GM23338 (cell line): ENCODE measurements around the gene HMG20B. TPM values are rescaled to one million over a fixed set of nuclear protein-coding genes. Genes with fewer than 3 reads are reported as not detected.

ENCODE experiments used
- ATAC-seq: fragments of 200-7000 bp; cut with Tn5 transposase; 3 replicates; pipeline ENCODE4 v1.9.1; 2020
- DNase-seq: peaks from one replicate; pipeline ENCODE4 v3.0.0-alpha.2; 2015; ENCODE audit warnings: low spot score
- H2AFZ ChIP-seq: fragments of 200-600 bp; sonication (generic); 2 replicates; pipeline ENCODE4 v1.8.0; 2016; ENCODE audit warnings: antibody characterized with exemption, mild to moderate bottlenecking, moderate library complexity
- H3F3A ChIP-seq: fragments of 200-600 bp; sonication (generic); replicated peaks from 2 replicates; pipeline ENCODE4 v1.8.0; 2017; ENCODE audit warnings: antibody characterized with exemption, mixed run types, low read depth
- H3K27ac ChIP-seq: fragments of 200-600 bp; sonication (generic); 2 replicates; pipeline ENCODE4 v1.6.1; 2016; ENCODE audit warnings: low read depth
- H3K27me3 ChIP-seq: fragments of 200-600 bp; sonication (generic); 2 replicates; pipeline ENCODE4 v1.8.0; 2016; ENCODE audit warnings: mild to moderate bottlenecking, mixed run types, moderate library complexity; ENCODE audit not compliant: insufficient read depth
- H3K36me3 ChIP-seq: fragments of 200-600 bp; sonication (generic); 2 replicates; pipeline ENCODE4 v1.8.0; 2016; ENCODE audit warnings: mild to moderate bottlenecking; ENCODE audit not compliant: insufficient read depth
- H3K4me1 ChIP-seq: fragments of 200-600 bp; sonication (generic); 2 replicates; pipeline ENCODE4 v1.8.0; 2016; ENCODE audit warnings: mild to moderate bottlenecking, moderate library complexity; ENCODE audit not compliant: insufficient read depth
- H3K4me2 ChIP-seq: fragments of 200-600 bp; sonication (generic); 2 replicates; pipeline ENCODE4 v1.7.1; 2017; ENCODE audit warnings: mixed run types
- H3K4me3 ChIP-seq: fragments of 200-600 bp; sonication (generic); 2 replicates; pipeline ENCODE4 v1.6.1; 2016; ENCODE audit warnings: mixed run types
- H3K79me2 ChIP-seq: fragments of 200-600 bp; sonication (generic); replicated peaks from 2 replicates; pipeline ENCODE4 v1.8.0; 2017; ENCODE audit warnings: mild to moderate bottlenecking; ENCODE audit not compliant: insufficient read depth
- H3K9me2 ChIP-seq: fragments of 200-600 bp; sonication (generic); 2 replicates; pipeline ENCODE4 v1.8.0; 2017; ENCODE audit not compliant: insufficient read depth
- H4K20me1 ChIP-seq: fragments of 200-600 bp; sonication (generic); replicated peaks from 2 replicates; pipeline ENCODE4 v1.8.0; 2017; ENCODE audit warnings: mild to moderate bottlenecking; ENCODE audit not compliant: insufficient read depth
- H3K27ac Mint-ChIP-seq: 2 replicates; pipeline ENCODE4 v1.8.0; 2020; ENCODE audit warnings: inconsistent platforms, mild to moderate bottlenecking, moderate library complexity, mixed read lengths
- H3K27me3 Mint-ChIP-seq: 3 replicates; pipeline ENCODE4 v1.8.0; 2022; ENCODE audit warnings: low read depth, mild to moderate bottlenecking, moderate library complexity, mixed read lengths, inconsistent platforms; ENCODE audit not compliant: insufficient read depth, poor library complexity
- H3K36me3 Mint-ChIP-seq: 3 replicates; pipeline ENCODE4 v1.8.0; 2021; ENCODE audit warnings: low read depth, mild to moderate bottlenecking, inconsistent platforms, moderate library complexity, mixed read lengths
- H3K4me1 Mint-ChIP-seq: 3 replicates; pipeline ENCODE4 v1.8.0; 2020; ENCODE audit warnings: mild to moderate bottlenecking, inconsistent platforms, mixed read lengths
- H3K4me3 Mint-ChIP-seq: 3 replicates; pipeline ENCODE4 v1.8.0; 2021; ENCODE audit warnings: moderate library complexity, mild to moderate bottlenecking, inconsistent platforms, mixed read lengths
- H3K9me3 Mint-ChIP-seq: 3 replicates; pipeline ENCODE4 v1.8.0; 2020; ENCODE audit warnings: moderate library complexity, mild to moderate bottlenecking, inconsistent platforms, mixed read lengths
- CREB1 ChIP-seq: fragments of 250-450 bp; sonication (Bioruptor Pico); IDR thresholded peaks from 2 replicates; pipeline ENCODE4 v1.5.0; 2020; ENCODE audit warnings: low read depth, mild to moderate bottlenecking, moderate library complexity
- CTCF ChIP-seq, 2 experiments: fragments of 200-600 bp in 1 of 2; sonication (generic) in 1 of 2; conservative IDR thresholded peaks; 2 replicates each; pipeline versions ENCODE4 v1.5.1 to v1.6.1; 2016 to 2017; ENCODE audit warnings: antibody characterized with exemption in 2 of 2, low read depth in 2 of 2, mild to moderate bottlenecking in 2 of 2, moderate library complexity in 1 of 2
- ETS1 ChIP-seq: IDR thresholded peaks from 2 replicates; pipeline ENCODE4 v1.6.1; 2016; ENCODE audit warnings: antibody characterized with exemption
- EZH2 ChIP-seq: fragments of 200-600 bp; sonication (generic); IDR thresholded peaks from one replicate; pipeline ENCODE4 v1.8.0; 2017; ENCODE audit warnings: antibody characterized with exemption, mild to moderate bottlenecking, low read depth; ENCODE audit not compliant: unreplicated experiment
- EZH2phosphoT487 ChIP-seq: fragments of 200-600 bp; sonication (generic); IDR thresholded peaks from one replicate; pipeline ENCODE4 v1.8.1; 2018; ENCODE audit warnings: antibody characterized with exemption; ENCODE audit not compliant: unreplicated experiment
- JUNB ChIP-seq: IDR thresholded peaks from one replicate; pipeline ENCODE4 v1.6.1; 2016; ENCODE audit warnings: antibody characterized with exemption; ENCODE audit not compliant: unreplicated experiment
- NANOG ChIP-seq: IDR thresholded peaks from 2 replicates; pipeline ENCODE4 v1.6.1; 2016; ENCODE audit warnings: antibody characterized with exemption, borderline replicate concordance
- POLR2AphosphoS5 ChIP-seq: IDR thresholded peaks from 2 replicates; pipeline ENCODE4 v1.6.1; 2016; ENCODE audit warnings: antibody characterized with exemption, low read depth
- REST ChIP-seq: IDR thresholded peaks from one replicate; pipeline ENCODE4 v1.6.1; 2018; ENCODE audit warnings: antibody characterized with exemption; ENCODE audit not compliant: unreplicated experiment
- STAT1 ChIP-seq: IDR thresholded peaks from one replicate; pipeline ENCODE4 v1.6.1; 2016; ENCODE audit warnings: antibody characterized with exemption; ENCODE audit not compliant: unreplicated experiment
- ZNF114 ChIP-seq: fragments of 250-450 bp; sonication (Bioruptor Pico); IDR thresholded peaks from 2 replicates; pipeline ENCODE4 v1.5.0; 2020; ENCODE audit warnings: mild to moderate bottlenecking, moderate library complexity
- ZNF331 ChIP-seq: fragments of 250-450 bp; sonication (Bioruptor Pico); IDR thresholded peaks from 2 replicates; pipeline ENCODE4 v1.5.0; 2020; ENCODE audit warnings: low read depth, mild to moderate bottlenecking, moderate library complexity
- polyA plus RNA-seq: library from polyadenylated mRNA; unstranded; fragments of >200 nt; fragmentation: Nextera tagmentation; extraction: Ambion mirVana; gene quantifications from 2 replicates; pipeline ENCODE4 v1.2.1, GENCODE V29; 2016
- total RNA-seq: library from RNA; depleted of rRNA; stranded (reverse); fragments of >200 nt; shearing (Covaris generic); gene quantifications from 2 replicates; pipeline ENCODE4 v1.2.3, GENCODE V29; 2014
- TF ChIP-seq, protein P1 (sequence below): fragments of 250-450 bp; sonication (Bioruptor Pico); IDR thresholded peaks from 2 replicates; pipeline ENCODE4 v1.5.0; 2020; ENCODE audit warnings: mild to moderate bottlenecking, moderate library complexity

Gene HMG20B
- total and polyA plus RNA-seq, 2 experiments from 2014 or later, result 74.1 to 130 TPM

GRCh38 chr19:3609779-3610719, 37.3 kb downstream of the HMG20B start:
- Histone ChIP-seq H3K36me3 (no peaks in the 10 kb centered on the region), H3K4me2 (no peak overlapping the region), H3K4me1 (peaks cover 10% of the 10 kb centered on the region), H3F3A (peaks cover 9% of the 10 kb centered on the region; the same call in 1 of the 2 replicates), H3K79me2 (no peaks in the 10 kb centered on the region), H3K27ac (no peak overlapping the region), H3K27me3 (peaks cover 11% of the 10 kb centered on the region), H2AFZ (no peak overlapping the region), H3K4me3 (no peak overlapping the region), H3K9me2 (no peaks in the 10 kb centered on the region), H4K20me1 (no peaks in the 10 kb centered on the region)
- Mint-ChIP-seq H3K9me3 (no peaks in the 10 kb centered on the region), H3K36me3 (peaks cover 13% of the 10 kb centered on the region), H3K27me3 (peaks cover 1% of the 10 kb centered on the region), H3K4me1 (peaks cover 13% of the 10 kb centered on the region), H3K27ac (no peak overlapping the region), H3K4me3 (no peak overlapping the region)
- no peak for DNase-seq
- ATAC-seq, result no peak
- TF ChIP-seq STAT1, result no peak
- no peak for TF ChIP-seq EZH2
- TF ChIP-seq ETS1, result no peak
- TF ChIP-seq, protein P1, sequence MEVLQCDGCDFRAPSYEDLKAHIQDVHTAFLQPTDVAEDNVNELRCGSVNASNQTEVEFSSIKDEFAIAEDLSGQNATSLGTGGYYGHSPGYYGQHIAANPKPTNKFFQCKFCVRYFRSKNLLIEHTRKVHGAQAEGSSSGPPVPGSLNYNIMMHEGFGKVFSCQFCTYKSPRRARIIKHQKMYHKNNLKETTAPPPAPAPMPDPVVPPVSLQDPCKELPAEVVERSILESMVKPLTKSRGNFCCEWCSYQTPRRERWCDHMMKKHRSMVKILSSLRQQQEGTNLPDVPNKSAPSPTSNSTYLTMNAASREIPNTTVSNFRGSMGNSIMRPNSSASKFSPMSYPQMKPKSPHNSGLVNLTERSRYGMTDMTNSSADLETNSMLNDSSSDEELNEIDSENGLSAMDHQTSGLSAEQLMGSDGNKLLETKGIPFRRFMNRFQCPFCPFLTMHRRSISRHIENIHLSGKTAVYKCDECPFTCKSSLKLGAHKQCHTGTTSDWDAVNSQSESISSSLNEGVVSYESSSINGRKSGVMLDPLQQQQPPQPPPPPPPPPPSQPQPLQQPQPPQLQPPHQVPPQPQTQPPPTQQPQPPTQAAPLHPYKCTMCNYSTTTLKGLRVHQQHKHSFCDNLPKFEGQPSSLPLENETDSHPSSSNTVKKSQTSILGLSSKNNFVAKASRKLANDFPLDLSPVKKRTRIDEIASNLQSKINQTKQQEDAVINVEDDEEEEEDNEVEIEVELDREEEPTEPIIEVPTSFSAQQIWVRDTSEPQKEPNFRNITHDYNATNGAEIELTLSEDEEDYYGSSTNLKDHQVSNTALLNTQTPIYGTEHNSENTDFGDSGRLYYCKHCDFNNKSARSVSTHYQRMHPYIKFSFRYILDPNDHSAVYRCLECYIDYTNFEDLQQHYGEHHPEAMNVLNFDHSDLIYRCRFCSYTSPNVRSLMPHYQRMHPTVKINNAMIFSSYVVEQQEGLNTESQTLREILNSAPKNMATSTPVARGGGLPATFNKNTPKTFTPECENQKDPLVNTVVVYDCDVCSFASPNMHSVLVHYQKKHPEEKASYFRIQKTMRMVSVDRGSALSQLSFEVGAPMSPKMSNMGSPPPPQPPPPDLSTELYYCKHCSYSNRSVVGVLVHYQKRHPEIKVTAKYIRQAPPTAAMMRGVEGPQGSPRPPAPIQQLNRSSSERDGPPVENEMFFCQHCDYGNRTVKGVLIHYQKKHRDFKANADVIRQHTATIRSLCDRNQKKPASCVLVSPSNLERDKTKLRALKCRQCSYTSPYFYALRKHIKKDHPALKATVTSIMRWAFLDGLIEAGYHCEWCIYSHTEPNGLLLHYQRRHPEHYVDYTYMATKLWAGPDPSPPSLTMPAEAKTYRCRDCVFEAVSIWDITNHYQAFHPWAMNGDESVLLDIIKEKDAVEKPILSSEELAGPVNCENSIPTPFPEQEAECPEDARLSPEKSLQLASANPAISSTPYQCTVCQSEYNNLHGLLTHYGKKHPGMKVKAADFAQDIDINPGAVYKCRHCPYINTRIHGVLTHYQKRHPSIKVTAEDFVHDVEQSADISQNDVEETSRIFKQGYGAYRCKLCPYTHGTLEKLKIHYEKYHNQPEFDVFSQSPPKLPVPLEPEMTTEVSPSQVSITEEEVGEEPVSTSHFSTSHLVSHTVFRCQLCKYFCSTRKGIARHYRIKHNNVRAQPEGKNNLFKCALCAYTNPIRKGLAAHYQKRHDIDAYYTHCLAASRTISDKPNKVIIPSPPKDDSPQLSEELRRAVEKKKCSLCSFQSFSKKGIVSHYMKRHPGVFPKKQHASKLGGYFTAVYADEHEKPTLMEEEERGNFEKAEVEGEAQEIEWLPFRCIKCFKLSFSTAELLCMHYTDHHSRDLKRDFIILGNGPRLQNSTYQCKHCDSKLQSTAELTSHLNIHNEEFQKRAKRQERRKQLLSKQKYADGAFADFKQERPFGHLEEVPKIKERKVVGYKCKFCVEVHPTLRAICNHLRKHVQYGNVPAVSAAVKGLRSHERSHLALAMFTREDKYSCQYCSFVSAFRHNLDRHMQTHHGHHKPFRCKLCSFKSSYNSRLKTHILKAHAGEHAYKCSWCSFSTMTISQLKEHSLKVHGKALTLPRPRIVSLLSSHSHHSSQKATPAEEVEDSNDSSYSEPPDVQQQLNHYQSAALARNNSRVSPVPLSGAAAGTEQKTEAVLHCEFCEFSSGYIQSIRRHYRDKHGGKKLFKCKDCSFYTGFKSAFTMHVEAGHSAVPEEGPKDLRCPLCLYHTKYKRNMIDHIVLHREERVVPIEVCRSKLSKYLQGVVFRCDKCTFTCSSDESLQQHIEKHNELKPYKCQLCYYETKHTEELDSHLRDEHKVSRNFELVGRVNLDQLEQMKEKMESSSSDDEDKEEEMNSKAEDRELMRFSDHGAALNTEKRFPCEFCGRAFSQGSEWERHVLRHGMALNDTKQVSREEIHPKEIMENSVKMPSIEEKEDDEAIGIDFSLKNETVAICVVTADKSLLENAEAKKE (CRISPR knock-in tag), result no peak
- no peak for TF ChIP-seq REST
- TF ChIP-seq JUNB, result no peak
- no peak for TF ChIP-seq ZNF331 (CRISPR knock-in tag)
- TF ChIP-seq ZNF114 (CRISPR knock-in tag), result no peak
- TF ChIP-seq EZH2phosphoT487, result no peak
- no peak for TF ChIP-seq CREB1 (CRISPR knock-in tag)
- TF ChIP-seq POLR2AphosphoS5, result no peak
- TF ChIP-seq CTCF (conservative IDR thresholded peaks at IDR 0.05; ENCODE audit: low read depth in 2 of 2), result no peak
- no peak for TF ChIP-seq NANOG
